ENCODE data around the gene RFX3. TPM values are rescaled to one million over a fixed set of nuclear protein-coding genes. Genes with fewer than 3 reads are reported as not detected.
A peak's percentile ranks its signal among the peaks of the same experiment; 100 is the strongest.

RFX3 gene
- total RNA-seq, 1 donor from 2014 or later = 12.1 TPM

- no peak for FAIRE-seq
- Histone ChIP-seq H3K9ac (ENCODE audit: low read length) (no peak overlapping the region), H2AFZ (ENCODE audit: low read depth, low read length) (no peak overlapping the region), H3K27me3 (ENCODE audit: insufficient read depth, low read length) (no peaks in the 10 kb centered on the region), H3K9me3 (ENCODE audit: insufficient read depth, low read depth, low read length) (no peaks in the 10 kb centered on the region), H3K4me3 (ENCODE audit: insufficient read depth, low read depth, low read length) (no peak overlapping the region), H3K79me2 (ENCODE audit: insufficient read depth, low read length) (no peaks in the 10 kb centered on the region), H3K36me3 (ENCODE audit: insufficient read depth, low read length) (no peaks in the 10 kb centered on the region), H3K4me1 (ENCODE audit: insufficient read depth, low read length) (no peaks in the 10 kb centered on the region), H4K20me1 (ENCODE audit: insufficient read depth, low read length) (no peaks in the 10 kb centered on the region), H3K27ac (ENCODE audit: low read depth, low read length) (no peak overlapping the region), H3K4me2 (ENCODE audit: low read length) (no peak overlapping the region)
- Mint-ChIP-seq H3K27ac (ENCODE audit: unreplicated experiment) (no peak overlapping the region), H3K4me3 (ENCODE audit: unreplicated experiment) (no peak overlapping the region), H3K27me3 (ENCODE audit: low read depth, unreplicated experiment) (no peaks in the 10 kb centered on the region), H3K9me3 (ENCODE audit: unreplicated experiment) (no peaks in the 10 kb centered on the region), H3K4me1 (ENCODE audit: low read depth, unreplicated experiment) (peaks cover 24% of the 10 kb centered on the region), H3K36me3 (ENCODE audit: low read depth, unreplicated experiment) (no peaks in the 10 kb centered on the region)
- DNase-seq (ENCODE audit: low read depth) = no peak
- TF ChIP-seq CTCF (IDR thresholded peaks at IDR 0.05; ENCODE audit: insufficient read depth, low read depth, low read length) (no peak), EZH2 (IDR thresholded peaks at IDR 0.05; ENCODE audit: insufficient read depth, low read length) (no peak)
These were observed 179.3 kb downstream of the RFX3 start for GRCh38 chr9:3346549-3346948.

GRCh38 chr9:3343671-3344070 is 182.1 kb downstream of the RFX3 start:
- TF ChIP-seq CTCF (IDR thresholded peaks at IDR 0.05; ENCODE audit: insufficient read depth, low read depth, low read length) (no peak), EZH2 (IDR thresholded peaks at IDR 0.05; ENCODE audit: insufficient read depth, low read length) (no peak)
- Histone ChIP-seq H3K4me3 (ENCODE audit: insufficient read depth, low read depth, low read length) (no peak overlapping the region), H3K27me3 (ENCODE audit: insufficient read depth, low read length) (no peaks in the 10 kb centered on the region), H3K9ac (ENCODE audit: low read length) (no peak overlapping the region), H3K9me3 (ENCODE audit: insufficient read depth, low read depth, low read length) (no peaks in the 10 kb centered on the region), H3K27ac (ENCODE audit: low read depth, low read length) (no peak overlapping the region), H2AFZ (ENCODE audit: low read depth, low read length) (no peak overlapping the region), H3K36me3 (ENCODE audit: insufficient read depth, low read length) (no peaks in the 10 kb centered on the region), H4K20me1 (ENCODE audit: insufficient read depth, low read length) (no peaks in the 10 kb centered on the region), H3K4me2 (ENCODE audit: low read length) (no peak overlapping the region), H3K4me1 (ENCODE audit: insufficient read depth, low read length) (no peaks in the 10 kb centered on the region), H3K79me2 (ENCODE audit: insufficient read depth, low read length) (no peaks in the 10 kb centered on the region)
- FAIRE-seq (peak; percentile 43), DNase-seq (ENCODE audit: low read depth) (no peak)
- Mint-ChIP-seq H3K27ac (ENCODE audit: unreplicated experiment) (no peak overlapping the region), H3K36me3 (ENCODE audit: low read depth, unreplicated experiment) (no peaks in the 10 kb centered on the region), H3K9me3 (ENCODE audit: unreplicated experiment) (peaks cover 2% of the 10 kb centered on the region), H3K27me3 (ENCODE audit: low read depth, unreplicated experiment) (no peaks in the 10 kb centered on the region), H3K4me3 (ENCODE audit: unreplicated experiment) (no peak overlapping the region), H3K4me1 (ENCODE audit: low read depth, unreplicated experiment) (peaks cover 25% of the 10 kb centered on the region)

GRCh38 chr9:3342159-3342777 is 183.5 kb downstream of the RFX3 start:
- Histone ChIP-seq H3K36me3 (ENCODE audit: insufficient read depth, low read length) (no peaks in the 10 kb centered on the region), H3K27ac (ENCODE audit: low read depth, low read length) (no peak overlapping the region), H3K4me1 (ENCODE audit: insufficient read depth, low read length) (peaks cover 5% of the 10 kb centered on the region), H3K9me3 (ENCODE audit: insufficient read depth, low read depth, low read length) (no peaks in the 10 kb centered on the region), H3K79me2 (ENCODE audit: insufficient read depth, low read length) (no peaks in the 10 kb centered on the region), H3K27me3 (ENCODE audit: insufficient read depth, low read length) (no peaks in the 10 kb centered on the region), H3K4me3 (ENCODE audit: insufficient read depth, low read depth, low read length) (no peak overlapping the region), H2AFZ (ENCODE audit: low read depth, low read length) (no peak overlapping the region), H4K20me1 (ENCODE audit: insufficient read depth, low read length) (no peaks in the 10 kb centered on the region), H3K4me2 (ENCODE audit: low read length) (no peak overlapping the region), H3K9ac (ENCODE audit: low read length) (no peak overlapping the region)
- H3K27ac Mint-ChIP-seq (ENCODE audit: unreplicated experiment) = no peak overlapping the region
- H3K4me1 Mint-ChIP-seq (ENCODE audit: low read depth, unreplicated experiment) = peaks cover 32% of the 10 kb centered on the region
- DNase-seq (ENCODE audit: low read depth) = peak; percentile 51
- H3K36me3 Mint-ChIP-seq (ENCODE audit: low read depth, unreplicated experiment) = no peaks in the 10 kb centered on the region
- TF ChIP-seq EZH2 (IDR thresholded peaks at IDR 0.05; ENCODE audit: insufficient read depth, low read length) (no peak), CTCF (IDR thresholded peaks at IDR 0.05; ENCODE audit: insufficient read depth, low read depth, low read length) (no peak)
- no peak for FAIRE-seq
- no peak overlapping the region for H3K4me3 Mint-ChIP-seq (ENCODE audit: unreplicated experiment)
- H3K27me3 Mint-ChIP-seq (ENCODE audit: low read depth, unreplicated experiment) = no peaks in the 10 kb centered on the region
- peaks cover 2% of the 10 kb centered on the region for H3K9me3 Mint-ChIP-seq (ENCODE audit: unreplicated experiment)

All from astrocyte (in vitro differentiated cells and primary cell).